Choroid plexus epithelial cell (primary cell): ENCODE measurements around the gene IL36A.

Experiments used
- DNase-seq: peaks from one replicate; pipeline ENCODE4 v3.0.0-alpha.2; 2010; ENCODE audit warnings: low read depth
- H3K4me3 ChIP-seq: 2 replicates; pipeline ENCODE4 v1.5.1; 2011; ENCODE audit warnings: low read depth, mild to moderate bottlenecking, control low read depth, low read length, moderate library complexity
- TF ChIP-seq, protein P1 (sequence below): conservative IDR thresholded peaks from 2 replicates; pipeline ENCODE4 v1.5.1; 2011; ENCODE audit warnings: low read depth, mild to moderate bottlenecking, control low read depth, inconsistent platforms, low read length, moderate library complexity

Gene IL36A

DNA sequence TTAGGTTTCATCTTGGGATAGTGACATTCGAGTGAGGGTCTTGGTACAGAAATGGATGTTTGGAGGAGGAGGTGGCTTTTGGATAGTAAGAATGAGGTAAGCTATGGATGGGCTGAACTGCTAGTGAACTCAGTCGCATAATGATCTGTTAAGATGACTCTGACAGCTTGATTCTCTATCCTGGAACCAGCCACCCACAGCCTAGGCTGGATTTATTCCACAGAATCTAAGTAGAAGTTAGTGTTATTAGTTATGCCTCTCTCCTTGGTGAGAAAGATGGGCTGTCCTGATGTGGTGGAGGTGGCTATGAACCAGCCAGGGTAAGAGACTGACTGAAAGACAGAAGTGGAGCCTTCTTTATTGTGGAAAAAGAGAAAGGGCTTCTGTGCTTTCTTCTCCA lies 22.4 kb downstream of the IL36A start:
- no peak overlapping the region for H3K4me3 ChIP-seq
- TF ChIP-seq, protein P1, sequence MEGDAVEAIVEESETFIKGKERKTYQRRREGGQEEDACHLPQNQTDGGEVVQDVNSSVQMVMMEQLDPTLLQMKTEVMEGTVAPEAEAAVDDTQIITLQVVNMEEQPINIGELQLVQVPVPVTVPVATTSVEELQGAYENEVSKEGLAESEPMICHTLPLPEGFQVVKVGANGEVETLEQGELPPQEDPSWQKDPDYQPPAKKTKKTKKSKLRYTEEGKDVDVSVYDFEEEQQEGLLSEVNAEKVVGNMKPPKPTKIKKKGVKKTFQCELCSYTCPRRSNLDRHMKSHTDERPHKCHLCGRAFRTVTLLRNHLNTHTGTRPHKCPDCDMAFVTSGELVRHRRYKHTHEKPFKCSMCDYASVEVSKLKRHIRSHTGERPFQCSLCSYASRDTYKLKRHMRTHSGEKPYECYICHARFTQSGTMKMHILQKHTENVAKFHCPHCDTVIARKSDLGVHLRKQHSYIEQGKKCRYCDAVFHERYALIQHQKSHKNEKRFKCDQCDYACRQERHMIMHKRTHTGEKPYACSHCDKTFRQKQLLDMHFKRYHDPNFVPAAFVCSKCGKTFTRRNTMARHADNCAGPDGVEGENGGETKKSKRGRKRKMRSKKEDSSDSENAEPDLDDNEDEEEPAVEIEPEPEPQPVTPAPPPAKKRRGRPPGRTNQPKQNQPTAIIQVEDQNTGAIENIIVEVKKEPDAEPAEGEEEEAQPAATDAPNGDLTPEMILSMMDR, result no peak
- DNase-seq, result no peak

DNA sequence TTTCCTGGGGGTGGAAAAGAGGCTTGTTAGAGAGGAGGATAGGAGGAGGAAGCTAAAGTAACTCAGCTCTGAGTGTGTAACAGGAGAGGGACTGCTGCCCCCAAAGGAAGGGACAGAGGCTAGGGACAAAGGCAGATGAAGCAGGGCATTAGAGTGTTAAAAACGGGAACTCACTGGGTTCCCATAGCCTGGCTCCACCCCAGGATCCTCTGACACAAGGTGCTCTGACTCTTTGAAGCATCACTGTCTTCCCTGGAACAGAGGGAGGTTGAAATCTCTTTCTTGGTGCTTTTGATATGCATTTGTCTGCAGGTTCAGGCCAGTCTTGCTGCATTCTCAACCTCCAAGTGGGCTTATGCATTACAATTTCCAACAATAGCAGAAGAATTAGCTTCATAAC lies 22.9 kb downstream of the IL36A start:
- H3K4me3 ChIP-seq, result no peak overlapping the region
- TF ChIP-seq, protein P1, result no peak
- no peak for DNase-seq

DNA sequence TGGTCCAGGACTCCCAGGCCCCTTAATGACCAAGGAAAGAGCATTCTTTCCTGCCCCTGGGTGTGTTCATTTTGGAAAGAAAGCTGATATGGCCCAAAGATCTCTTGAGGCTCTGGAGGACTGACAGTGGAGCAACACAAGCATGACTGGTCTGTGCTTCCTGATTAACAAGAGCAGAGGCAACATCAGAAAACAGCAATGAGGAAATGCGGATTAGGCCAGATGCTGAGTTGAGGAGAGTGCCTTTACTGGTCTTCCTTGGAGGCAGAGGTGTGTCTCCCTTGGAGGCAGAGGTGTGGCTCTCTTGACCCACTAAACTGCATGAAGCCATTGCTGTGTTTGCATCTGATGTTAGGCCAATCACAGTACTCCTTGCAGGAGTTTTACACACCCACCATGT lies 27.5 kb downstream of the IL36A start:
- TF ChIP-seq, protein P1, result no peak
- DNase-seq, result no peak
- H3K4me3 ChIP-seq, result no peak overlapping the region

DNA sequence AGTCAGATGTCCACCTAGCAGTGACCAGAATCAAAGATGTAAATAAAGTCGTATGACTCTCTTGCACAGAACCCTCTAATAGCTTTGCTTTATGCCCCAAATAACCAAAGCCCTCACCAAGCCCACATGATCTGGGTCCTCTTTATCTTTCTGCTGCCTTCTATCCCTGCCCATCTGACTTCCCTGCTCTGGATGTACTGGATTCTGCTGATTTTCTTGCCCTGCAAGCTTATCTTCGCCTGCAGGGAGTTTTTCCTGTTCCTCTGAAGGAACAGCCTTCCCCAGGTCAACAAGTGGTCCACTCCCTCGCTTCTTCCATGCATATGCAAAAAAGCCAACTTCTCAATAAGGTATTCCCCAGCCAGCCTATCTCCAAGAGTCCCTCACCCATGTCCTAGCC lies 28.8 kb downstream of the IL36A start:
- TF ChIP-seq, protein P1, result no peak
- DNase-seq, result no peak
- H3K4me3 ChIP-seq, result no peak overlapping the region

DNA sequence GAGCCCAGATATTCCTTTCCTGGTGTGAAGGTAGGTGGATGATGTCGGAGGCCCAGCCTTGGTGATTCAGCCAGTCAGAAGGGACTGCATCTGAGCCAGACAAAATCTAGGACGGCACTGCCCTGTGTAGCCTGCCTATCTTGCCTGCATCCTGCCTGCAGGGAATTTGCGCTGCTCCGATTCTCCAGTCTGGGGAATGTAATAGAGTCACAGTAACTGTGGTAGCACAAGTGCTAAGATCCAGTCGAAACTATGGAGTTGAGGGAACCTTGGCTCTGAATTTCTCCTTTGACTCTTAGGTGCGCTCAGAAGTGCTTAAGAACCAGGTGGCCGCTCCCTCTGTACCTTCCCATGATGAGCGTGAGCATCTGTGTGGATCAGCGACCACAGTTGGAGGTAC lies 31.5 kb downstream of the IL36A start:
- TF ChIP-seq, protein P1, result no peak
- H3K4me3 ChIP-seq, result no peak overlapping the region
- DNase-seq, result no peak

DNA sequence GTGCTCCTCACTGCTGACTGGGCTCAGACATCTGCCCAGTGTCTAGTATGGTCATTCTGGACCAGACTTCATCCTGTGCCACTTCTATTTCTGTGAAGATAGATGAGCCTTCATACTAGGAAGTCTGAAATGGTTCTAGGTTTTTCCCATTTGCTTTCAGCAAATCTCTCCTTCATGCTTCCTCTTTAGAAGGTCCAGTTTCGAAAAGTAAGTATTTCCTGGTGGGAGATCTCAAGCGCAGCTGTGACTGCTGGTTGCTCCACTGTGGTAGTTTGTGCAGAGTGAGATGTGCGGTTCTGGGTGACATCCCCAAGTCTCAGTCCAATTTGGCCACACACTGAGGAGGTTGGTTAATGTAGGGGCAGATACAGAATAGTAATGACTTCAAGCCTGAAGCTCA lies 33.0 kb downstream of the IL36A start:
- DNase-seq, result no peak
- TF ChIP-seq, protein P1, result no peak
- no peak overlapping the region for H3K4me3 ChIP-seq

DNA sequence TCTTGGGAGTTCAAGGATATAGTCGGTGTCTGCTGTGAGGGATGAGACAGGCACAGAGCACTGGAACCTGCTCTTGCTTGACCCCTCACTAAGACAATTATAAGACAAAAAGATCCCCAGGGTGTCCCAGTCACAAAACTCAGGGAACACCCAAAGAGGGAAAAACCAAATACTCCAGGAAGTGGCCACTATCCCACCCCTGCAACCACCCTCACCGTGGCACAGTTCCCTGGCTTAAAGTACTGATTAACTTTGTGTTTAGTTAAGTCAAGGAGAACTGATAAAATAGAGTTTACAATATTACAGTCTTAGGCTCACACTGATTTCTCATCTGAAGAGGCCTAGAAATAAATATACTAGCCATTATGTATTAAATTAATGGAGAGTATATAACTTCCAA lies 33.9 kb downstream of the IL36A start:
- TF ChIP-seq, protein P1, result no peak
- DNase-seq, result no peak
- no peak overlapping the region for H3K4me3 ChIP-seq
